Measurements from ENCODE around the gene SLC39A11. TPM values are rescaled to one million over a fixed set of nuclear protein-coding genes. Genes with fewer than 3 reads are reported as not detected.

SLC39A11 gene
- total RNA-seq, 1 donor from 2014 or later, result 34.8 TPM

GRCh38 chr17:72865954-72866353 is 226.5 kb downstream of the SLC39A11 start:
- ChIA-PET CTCF (no interaction called here), POLR2A (no interaction called here)
- intact Hi-C loops (cut with micrococcal nuclease), result no loop called here
- H3K27me3 Mint-ChIP-seq, result no peaks in the 10 kb centered on the region
- no peak for TF ChIP-seq CTCF (IDR thresholded peaks at IDR 0.05)
- DNase-seq (no peak), ATAC-seq (ENCODE audit: low read depth) (no peak)
- H3K27ac Mint-ChIP-seq, result no peak overlapping the region
- H3K4me3 Mint-ChIP-seq, result no peak overlapping the region
- H3K36me3 Mint-ChIP-seq (ENCODE audit: low read depth), result peaks cover 2% of the 10 kb centered on the region
- no peaks in the 10 kb centered on the region for H3K9me3 Mint-ChIP-seq
- no peaks in the 10 kb centered on the region for H3K4me1 Mint-ChIP-seq

- DNase-seq (no peak), ATAC-seq (ENCODE audit: low read depth) (no peak)
- intact Hi-C loops (cut with micrococcal nuclease), result no loop called here
- ChIA-PET POLR2A (no interaction called here), CTCF (no interaction called here)
- Mint-ChIP-seq H3K4me3 (no peak overlapping the region), H3K27me3 (no peaks in the 10 kb centered on the region), H3K9me3 (no peaks in the 10 kb centered on the region), H3K4me1 (no peaks in the 10 kb centered on the region), H3K36me3 (ENCODE audit: low read depth) (peaks cover 8% of the 10 kb centered on the region), H3K27ac (no peak overlapping the region)
- no peak for TF ChIP-seq CTCF (IDR thresholded peaks at IDR 0.05)
These were observed 228.8 kb downstream of the SLC39A11 start for GRCh38 chr17:72863526-72864211.

GRCh38 chr17:72862276-72862999 is 230.1 kb downstream of the SLC39A11 start:
- intact Hi-C loops (cut with micrococcal nuclease), result no loop called here
- Mint-ChIP-seq H3K4me1 (no peaks in the 10 kb centered on the region), H3K36me3 (ENCODE audit: low read depth) (peaks cover 8% of the 10 kb centered on the region), H3K27ac (no peak overlapping the region), H3K4me3 (no peak overlapping the region), H3K9me3 (peaks cover 3% of the 10 kb centered on the region), H3K27me3 (no peaks in the 10 kb centered on the region)
- ChIA-PET POLR2A (no interaction called here), CTCF (no interaction called here)
- TF ChIP-seq CTCF (IDR thresholded peaks at IDR 0.05), result no peak
- ATAC-seq (ENCODE audit: low read depth) (no peak), DNase-seq (no peak)

- POLR2A ChIA-PET, result no interaction called here
- CTCF ChIA-PET, result no interaction called here
- TF ChIP-seq CTCF (IDR thresholded peaks at IDR 0.05), result no peak
- H3K9me3 Mint-ChIP-seq, result peaks cover 3% of the 10 kb centered on the region
- intact Hi-C loops (cut with micrococcal nuclease), result no loop called here
- no peaks in the 10 kb centered on the region for H3K4me1 Mint-ChIP-seq
- H3K27me3 Mint-ChIP-seq, result no peaks in the 10 kb centered on the region
- DNase-seq (no peak), ATAC-seq (ENCODE audit: low read depth) (no peak)
- peaks cover 8% of the 10 kb centered on the region for H3K36me3 Mint-ChIP-seq (ENCODE audit: low read depth)
- no peak overlapping the region for H3K4me3 Mint-ChIP-seq
- no peak overlapping the region for H3K27ac Mint-ChIP-seq
These were observed 230.7 kb downstream of the SLC39A11 start for GRCh38 chr17:72861811-72862210.

GRCh38 chr17:72860778-72861177 is 231.7 kb downstream of the SLC39A11 start:
- TF ChIP-seq CTCF (IDR thresholded peaks at IDR 0.05), result no peak
- DNase-seq (no peak), ATAC-seq (ENCODE audit: low read depth) (no peak)
- no peaks in the 10 kb centered on the region for H3K27me3 Mint-ChIP-seq
- CTCF ChIA-PET, result no interaction called here
- peaks cover 8% of the 10 kb centered on the region for H3K36me3 Mint-ChIP-seq (ENCODE audit: low read depth)
- peaks cover 3% of the 10 kb centered on the region for H3K9me3 Mint-ChIP-seq
- POLR2A ChIA-PET, result no interaction called here
- H3K4me3 Mint-ChIP-seq, result no peak overlapping the region
- intact Hi-C loops (cut with micrococcal nuclease), result no loop called here
- no peaks in the 10 kb centered on the region for H3K4me1 Mint-ChIP-seq
- H3K27ac Mint-ChIP-seq, result no peak overlapping the region
